Adrenal gland (tissue), 12 donors: ENCODE results near the gene PIRT. TPM values are rescaled to one million over a fixed set of nuclear protein-coding genes. Genes with fewer than 3 reads are reported as not detected.
A peak's percentile ranks its signal among the peaks of the same experiment; 100 is the strongest.

Experiments
- DNase-seq, 7 donors: peaks; one replicate each; pipeline ENCODE4 v3.0.0-alpha.2; 2019 to 2020
- H3K27ac ChIP-seq, 5 donors: fragments of 200-600 bp; sonication (generic) in 4 of 5; 1 replicate in 3 of 5; 2 replicates in 2 of 5; pipeline versions ENCODE4 v1.5.1 to v1.8.0; 2016 to 2020; ENCODE audit warnings: mild to moderate bottlenecking in 1 of 5
- H3K27me3 ChIP-seq: fragments of 200-600 bp; 2 replicates; pipeline ENCODE4 v1.8.0; 2021
- H3K36me3 ChIP-seq, 2 donors: fragments of 200-600 bp; replicated peaks in 1 of 2; 1 replicate in 1 of 2; 2 replicates in 1 of 2; pipeline versions ENCODE4 v1.5.1 to v1.8.0; 2018 to 2022
- H3K4me1 ChIP-seq, 2 donors: fragments of 200-600 bp; replicated peaks in 1 of 2; 1 replicate in 1 of 2; 2 replicates in 1 of 2; pipeline versions ENCODE4 v1.5.1 to v1.8.0; 2018 to 2021
- H3K4me3 ChIP-seq, 4 donors: fragments of 200-600 bp; sonication (generic) in 3 of 4; one replicate each; pipeline ENCODE4 v1.5.1; 2016 to 2018
- H3K9me3 ChIP-seq, 3 donors: fragments of 200-600 bp; sonication (generic) in 1 of 3; replicated peaks in 1 of 3; 1 replicate in 2 of 3; 2 replicates in 1 of 3; pipeline versions ENCODE4 v1.5.1 to v1.8.0; 2016 to 2021
- CTCF ChIP-seq, 6 experiments: fragments of 450-650 bp in 4 of 6; fragments of 200-600 bp in 2 of 6; sonication (generic) in 1 of 6; IDR thresholded peaks; 1 replicate in 5 of 6; 2 replicates in 1 of 6; pipeline versions ENCODE4 v1.5.1 to v1.8.0; 2016 to 2021; ENCODE audit warnings: antibody characterized with exemption in 6 of 6, mild to moderate bottlenecking in 2 of 6, moderate library complexity in 1 of 6
- POLR2A ChIP-seq, 2 donors: fragments of 450-650 bp; IDR thresholded peaks; one replicate each; pipeline ENCODE4 v1.6.1; 2017; ENCODE audit warnings: antibody characterized with exemption in 2 of 2, mild to moderate bottlenecking in 2 of 2, moderate library complexity in 1 of 2
- WGBS, 4 donors: extraction: QIAGEN DNeasy Blood & Tissue Kit in 2 of 4; methylation state at CpG; one replicate each; pipeline versions ENCODE4 v1.1.5 to v1.1.7; 2013 to 2017; 5-methylcytosine and 5-hydroxymethylcytosine counted together
- intact Hi-C, 2 donors: fragments of 100-400 bp; cut with DNase I; formaldehyde crosslinking; loops; one replicate each; pipeline versions ENCODE4 v1.14.1 to v1.15.0; 2022 to 2023
- polyA plus RNA-seq, 3 donors: library from polyadenylated mRNA; stranded (reverse); fragments of 200-250 nt in 2 of 3; fragments of 350-450 nt in 1 of 3; fragmentation: Illumina TruSeq in 1 of 3; extraction: RNeasy Lipid Tissue Mini Kit (QIAGEN cat#74804) in 1 of 3; gene quantifications; one replicate each; pipeline ENCODE4 v1.2.3, GENCODE V29; 2013 to 2014
- total RNA-seq, 9 donors: library from RNA; depleted of rRNA in 4 of 9; stranded (reverse); fragments of >200 nt in 4 of 9; fragments of 120-200 nt in 1 of 9; fragmentation: NEBNext Ultra II Directional in 1 of 9; extraction: Animal tissue kit (Norgen Biotek cat#: 25700) in 1 of 9; gene quantifications; one replicate each; pipeline versions ENCODE4 v1.1.0 to v1.2.4, GENCODE V29; 2013 to 2023
- donor health status: healthy with polysubstance abuse.
- donor health status: Bipolar disorder and iron deficiency.
- donor health status: DM: yes; HTN: yes; CAD: no.
- donor health status: DM: no; HTN: no; CAD: no.
- donor health status: DM: no; HTN: no; CAD: no.
- donor health status: DM: yes; HTN: yes; CAD: no.

The PIRT gene
- total and polyA plus RNA-seq, 12 donors = 0.10 to 2.2 (median 0.61) TPM; not detected in 4

GRCh38 chr17:10824874-10825273 is 13.0 kb downstream of the PIRT start:
- Histone ChIP-seq H3K27me3 (no peaks in the 10 kb centered on the region), H3K4me3 (no peak overlapping the region), H3K4me1 (peaks cover 6 to 8% of the 10 kb centered on the region in 2 donors), H3K36me3 (no peaks in the 10 kb centered on the region), H3K27ac (no peak overlapping the region), H3K9me3 (no peaks in the 10 kb centered on the region)
- no peak for TF ChIP-seq POLR2A (IDR thresholded peaks at IDR 0.05)
- no peak for TF ChIP-seq CTCF (IDR thresholded peaks at IDR 0.05)
- DNase-seq = no peak
- 81 to 92% (median 87%) methylated on average over 6 to 7 of the region's 7 CpGs for WGBS, 4 donors
- intact Hi-C loops = no loop called here

GRCh38 chr17:10821770-10822169 is 16.1 kb downstream of the PIRT start:
- Histone ChIP-seq H3K27ac (no peak overlapping the region), H3K27me3 (no peaks in the 10 kb centered on the region), H3K4me3 (no peak overlapping the region), H3K4me1 (peaks cover 6 to 8% of the 10 kb centered on the region in 2 donors), H3K36me3 (no peaks in the 10 kb centered on the region), H3K9me3 (no peaks in the 10 kb centered on the region)
- TF ChIP-seq POLR2A (IDR thresholded peaks at IDR 0.05) (no peak), CTCF (IDR thresholded peaks at IDR 0.05) (peak in 1 of 6 experiments; percentile 18)
- intact Hi-C loops = no loop called here
- DNase-seq = peak; percentile 46 to 73 (median 64)

GRCh38 chr17:10821054-10821453 is 16.8 kb downstream of the PIRT start:
- H3K36me3 ChIP-seq = no peaks in the 10 kb centered on the region
- H3K27ac ChIP-seq = no peak overlapping the region
- H3K27me3 ChIP-seq = no peaks in the 10 kb centered on the region
- 64 to 72% (median 70%) methylated on average over 4 of the region's 4 CpGs for WGBS, 4 donors
- intact Hi-C loops = no loop called here
- peaks cover 6 to 8% of the 10 kb centered on the region in 2 donors for H3K4me1 ChIP-seq
- DNase-seq = no peak
- H3K9me3 ChIP-seq = no peaks in the 10 kb centered on the region
- TF ChIP-seq CTCF (IDR thresholded peaks at IDR 0.05) (no peak), POLR2A (IDR thresholded peaks at IDR 0.05) (no peak)
- no peak overlapping the region for H3K4me3 ChIP-seq

- Histone ChIP-seq H3K36me3 (no peaks in the 10 kb centered on the region), H3K27ac (no peak overlapping the region), H3K4me1 (no peaks in the 10 kb centered on the region), H3K9me3 (no peaks in the 10 kb centered on the region), H3K4me3 (no peak overlapping the region), H3K27me3 (no peaks in the 10 kb centered on the region)
- intact Hi-C loops = no loop called here
- TF ChIP-seq POLR2A (IDR thresholded peaks at IDR 0.05) (no peak), CTCF (IDR thresholded peaks at IDR 0.05) (no peak)
- 83 to 93% (median 91%) methylated on average over 5 of the region's 5 CpGs for WGBS, 4 donors
- no peak for DNase-seq
Measured at GRCh38 chr17:10815319-10815718, 22.6 kb downstream of the PIRT start.
